ENCODE data around the gene BIN2. TPM values are rescaled to one million over a fixed set of nuclear protein-coding genes. Genes with fewer than 3 reads are reported as not detected.

Gene BIN2
- total RNA-seq, 1 donor = not detected

DNA sequence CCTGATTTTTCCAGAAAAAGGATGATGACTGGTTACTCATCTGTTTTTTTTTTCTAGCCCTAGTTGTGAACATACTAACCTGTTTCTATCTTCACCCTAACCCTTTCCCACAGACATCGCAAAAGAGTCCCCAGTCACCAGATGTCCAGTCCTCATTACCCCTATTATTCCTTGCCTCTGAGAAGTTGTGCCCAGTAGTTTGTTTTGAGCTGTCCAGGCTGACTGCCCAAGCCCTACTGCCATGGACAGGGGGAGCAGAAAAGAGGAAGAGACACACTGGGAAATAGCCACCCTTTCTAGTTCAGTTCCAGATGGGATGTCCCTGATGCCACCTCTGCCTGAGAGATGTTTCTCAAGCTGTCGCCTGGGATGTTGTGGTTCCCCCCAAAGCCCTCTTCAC, 36.3 kb upstream of the BIN2 start:
- TF ChIP-seq, protein P1, sequence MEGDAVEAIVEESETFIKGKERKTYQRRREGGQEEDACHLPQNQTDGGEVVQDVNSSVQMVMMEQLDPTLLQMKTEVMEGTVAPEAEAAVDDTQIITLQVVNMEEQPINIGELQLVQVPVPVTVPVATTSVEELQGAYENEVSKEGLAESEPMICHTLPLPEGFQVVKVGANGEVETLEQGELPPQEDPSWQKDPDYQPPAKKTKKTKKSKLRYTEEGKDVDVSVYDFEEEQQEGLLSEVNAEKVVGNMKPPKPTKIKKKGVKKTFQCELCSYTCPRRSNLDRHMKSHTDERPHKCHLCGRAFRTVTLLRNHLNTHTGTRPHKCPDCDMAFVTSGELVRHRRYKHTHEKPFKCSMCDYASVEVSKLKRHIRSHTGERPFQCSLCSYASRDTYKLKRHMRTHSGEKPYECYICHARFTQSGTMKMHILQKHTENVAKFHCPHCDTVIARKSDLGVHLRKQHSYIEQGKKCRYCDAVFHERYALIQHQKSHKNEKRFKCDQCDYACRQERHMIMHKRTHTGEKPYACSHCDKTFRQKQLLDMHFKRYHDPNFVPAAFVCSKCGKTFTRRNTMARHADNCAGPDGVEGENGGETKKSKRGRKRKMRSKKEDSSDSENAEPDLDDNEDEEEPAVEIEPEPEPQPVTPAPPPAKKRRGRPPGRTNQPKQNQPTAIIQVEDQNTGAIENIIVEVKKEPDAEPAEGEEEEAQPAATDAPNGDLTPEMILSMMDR (IDR thresholded peaks at IDR 0.05; ENCODE audit: insufficient read depth, low read depth, low read length) = no peak
- DNase-seq (ENCODE audit: low read depth) = no peak
- no peak overlapping the region for H3K4me3 ChIP-seq (ENCODE audit: low read depth, low read length)

DNA sequence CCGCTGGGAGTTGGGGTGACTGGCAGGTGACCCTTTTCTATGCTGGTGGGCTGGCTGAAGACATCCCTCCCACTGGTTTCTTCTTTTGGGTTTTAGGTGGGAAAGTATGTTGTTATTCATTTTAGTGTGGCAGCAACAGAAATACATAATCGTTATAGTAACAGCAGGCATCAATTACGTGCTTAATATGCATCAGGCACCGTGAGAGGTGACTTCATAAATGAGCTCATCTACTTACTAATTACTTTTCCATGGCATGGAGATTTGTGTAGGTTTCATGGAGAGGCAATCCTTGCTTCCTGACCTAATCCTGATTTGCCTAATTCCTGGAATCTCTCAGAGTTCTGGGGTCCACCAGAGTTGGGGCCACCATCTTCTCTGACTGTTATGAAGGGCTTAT, 35.9 kb upstream of the BIN2 start:
- TF ChIP-seq, protein P1 (IDR thresholded peaks at IDR 0.05; ENCODE audit: insufficient read depth, low read depth, low read length) = no peak
- no peak overlapping the region for H3K4me3 ChIP-seq (ENCODE audit: low read depth, low read length)
- DNase-seq (ENCODE audit: low read depth) = no peak

DNA sequence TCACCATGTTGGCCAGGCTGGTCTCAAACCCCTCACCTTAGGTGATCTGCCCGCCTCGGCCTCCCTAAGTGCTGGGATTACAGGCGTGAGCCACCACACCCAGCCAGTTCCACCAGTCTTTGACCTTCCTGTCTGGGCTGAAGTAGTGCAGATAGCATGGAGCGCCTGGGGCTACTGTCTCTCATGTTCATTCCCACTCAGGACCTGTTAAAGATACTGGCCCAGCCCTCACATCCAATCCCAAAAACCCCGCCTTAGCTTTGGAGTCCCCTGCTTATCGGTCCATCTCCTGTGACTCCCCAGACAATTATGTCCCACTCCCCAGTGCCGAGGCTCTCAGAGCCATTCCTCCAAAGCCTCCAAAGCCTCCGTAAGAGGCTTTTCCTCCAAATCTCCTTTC, 34.5 kb upstream of the BIN2 start:
- H3K4me3 ChIP-seq (ENCODE audit: low read depth, low read length) = no peak overlapping the region
- TF ChIP-seq, protein P1 (IDR thresholded peaks at IDR 0.05; ENCODE audit: insufficient read depth, low read depth, low read length) = no peak
- DNase-seq (ENCODE audit: low read depth) = no peak

DNA sequence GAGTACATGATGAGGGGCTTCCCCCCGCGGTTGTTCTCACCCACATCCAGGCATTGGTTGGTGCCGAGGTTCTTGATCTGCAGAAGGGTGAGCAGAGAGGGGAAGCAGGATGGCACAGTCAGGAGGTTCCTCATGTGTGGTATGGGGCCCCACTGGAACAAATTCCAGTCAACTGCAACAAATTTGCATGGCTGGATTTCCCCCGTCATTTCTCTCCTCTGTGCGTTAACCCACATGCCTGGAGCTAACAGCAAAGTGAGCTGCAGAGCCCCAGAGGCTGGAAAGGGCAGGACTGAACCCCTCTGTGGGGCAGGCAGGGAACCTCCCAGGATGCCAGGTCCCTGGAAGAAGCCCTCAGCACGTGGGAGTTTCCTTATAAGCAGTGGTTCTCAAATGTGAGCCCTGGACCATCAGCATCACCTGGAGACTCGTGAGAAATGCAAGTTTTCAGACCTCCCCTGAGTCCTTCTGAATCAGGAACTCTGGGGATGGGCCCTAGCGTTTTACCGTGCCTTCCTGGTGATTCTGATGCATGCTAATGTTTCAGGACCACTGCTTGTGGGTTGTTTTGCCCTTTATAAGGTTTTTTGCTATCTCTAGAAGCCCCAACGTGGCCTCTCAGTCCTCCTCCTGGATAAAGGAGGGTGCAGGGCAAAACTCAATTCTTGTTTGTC, 33.5 kb upstream of the BIN2 start:
- DNase-seq (ENCODE audit: low read depth) = no peak
- no peak overlapping the region for H3K4me3 ChIP-seq (ENCODE audit: low read depth, low read length)
- TF ChIP-seq, protein P1 (IDR thresholded peaks at IDR 0.05; ENCODE audit: insufficient read depth, low read depth, low read length) = no peak

DNA sequence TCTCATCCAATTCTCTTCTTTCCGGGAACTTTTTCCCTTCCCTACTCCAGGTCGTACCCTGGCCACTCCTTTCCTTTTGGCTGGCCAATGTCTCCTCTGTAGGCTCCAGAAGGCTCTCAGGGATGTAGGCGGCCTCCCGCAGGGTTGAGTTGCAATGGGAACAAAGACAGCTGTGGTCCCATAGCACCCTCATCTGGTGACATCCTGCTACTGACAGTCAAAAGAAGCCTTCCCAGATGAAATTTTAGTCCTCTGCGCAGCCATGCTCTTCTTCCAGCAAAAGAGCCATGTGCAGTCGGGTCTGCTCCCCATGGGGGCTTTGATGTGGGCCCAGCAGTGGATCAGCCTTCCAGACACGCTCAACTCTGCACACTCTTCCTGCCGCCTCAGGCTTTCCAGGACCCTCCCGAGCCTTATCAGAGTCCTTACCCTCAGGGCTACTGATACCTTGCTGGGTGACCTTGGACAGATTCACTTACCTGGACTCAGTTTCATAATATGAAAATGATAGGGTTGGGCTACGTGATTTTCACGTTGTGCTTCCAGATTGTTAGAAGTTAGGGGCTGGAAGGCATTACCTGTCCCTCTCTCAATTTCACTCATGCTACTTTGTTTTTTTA, 28.0 kb upstream of the BIN2 start:
- TF ChIP-seq, protein P1 (IDR thresholded peaks at IDR 0.05; ENCODE audit: insufficient read depth, low read depth, low read length) = peak; percentile 81
- DNase-seq (ENCODE audit: low read depth) = peak; percentile 57
- no peak overlapping the region for H3K4me3 ChIP-seq (ENCODE audit: low read depth, low read length)

DNA sequence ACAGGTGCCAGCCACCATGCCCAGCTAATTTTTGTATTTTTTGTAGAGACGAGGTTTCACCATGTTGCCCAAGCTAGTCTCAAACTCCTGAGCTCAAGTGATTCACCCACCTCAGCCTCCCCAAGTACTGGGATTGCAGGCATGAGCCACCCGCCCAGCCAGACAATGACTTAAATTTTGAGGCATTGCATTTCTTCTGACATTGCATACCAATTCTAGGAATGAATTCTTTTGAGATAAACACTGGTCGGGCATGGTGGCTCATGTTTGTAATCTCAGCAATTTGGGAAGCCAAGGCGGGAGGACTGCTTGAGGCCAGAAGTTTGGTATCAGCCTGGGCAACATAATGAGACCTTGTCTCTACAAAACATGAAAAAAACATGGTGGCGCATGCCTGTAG, 25.1 kb upstream of the BIN2 start:
- DNase-seq (ENCODE audit: low read depth) = no peak
- TF ChIP-seq, protein P1 (IDR thresholded peaks at IDR 0.05; ENCODE audit: insufficient read depth, low read depth, low read length) = no peak
- H3K4me3 ChIP-seq (ENCODE audit: low read depth, low read length) = no peak overlapping the region
